GM18873 (cell line): ENCODE data around the gene OR2A1.
"Not testable (repeated sequence)": the region's sequence is repeated elsewhere in the genome, so short reads cannot be mapped to it uniquely, and the experiment has no call there.

Experiments used
- ATAC-seq: cut with Tn5 transposase; IDR thresholded peaks from one replicate; pipeline ENCODE4 v1.9.1; 2021; ENCODE audit warnings: mild to moderate bottlenecking, moderate library complexity, moderate number of reproducible peaks; ENCODE audit not compliant: unreplicated experiment, low FRiP score

Gene OR2A1

GRCh38 chr7:144321677-144322206 lies 9.5 kb downstream of the OR2A1 start:
- not testable (repeated sequence) for ATAC-seq

- ATAC-seq = not testable (repeated sequence)
Measured at GRCh38 chr7:144323359-144323758, 11.1 kb downstream of the OR2A1 start.

GRCh38 chr7:144325868-144326267 lies 13.6 kb downstream of the OR2A1 start:
- not testable (repeated sequence) for ATAC-seq

GRCh38 chr7:144330044-144330443 lies 17.8 kb downstream of the OR2A1 start:
- ATAC-seq = not testable (repeated sequence)

GRCh38 chr7:144331221-144331995 lies 19.2 kb downstream of the OR2A1 start:
- ATAC-seq = not testable (repeated sequence)

- ATAC-seq = not testable (repeated sequence)
Measured at GRCh38 chr7:144331996-144332288, 19.7 kb downstream of the OR2A1 start.

- not testable (repeated sequence) for ATAC-seq
Measured at GRCh38 chr7:144348625-144349024, 36.4 kb downstream of the OR2A1 start.

- ATAC-seq = not testable (repeated sequence)
Measured at GRCh38 chr7:144351667-144352066, 39.4 kb downstream of the OR2A1 start.

GRCh38 chr7:144355176-144355822 lies 43.1 kb downstream of the OR2A1 start, which contains the start of gene ARHGEF5:
ARHGEF5 (plus strand) TSS chr7:144355402; CDS start chr7:144362670, 7,268 bp downstream.
- ATAC-seq = peak; percentile 52

GRCh38 chr7:144356185-144356584 lies 44.0 kb downstream of the OR2A1 start:
- ATAC-seq = not testable (repeated sequence)

- ATAC-seq = not testable (repeated sequence)
Measured at GRCh38 chr7:144356860-144357259, 44.6 kb downstream of the OR2A1 start.

GRCh38 chr7:144362061-144362460 lies 49.8 kb downstream of the OR2A1 start:
- ATAC-seq = not testable (repeated sequence)

GRCh38 chr7:144365523-144365922 lies 53.3 kb downstream of the OR2A1 start:
- not testable (repeated sequence) for ATAC-seq

- not testable (repeated sequence) for ATAC-seq
Measured at GRCh38 chr7:144367250-144367649, 55.0 kb downstream of the OR2A1 start.

- not testable (repeated sequence) for ATAC-seq
Measured at GRCh38 chr7:144369221-144369620, 57.0 kb downstream of the OR2A1 start.
